SK-N-SH (cell line): Measurements from ENCODE around the gene RILP. TPM values are rescaled to one million over a fixed set of nuclear protein-coding genes. Genes with fewer than 3 reads are reported as not detected.

Experiments used
- CTCF ChIA-PET: fragments of 300-600, 350-600 bp; formaldehyde crosslinking; extraction: SDS; loops from one replicate; lab custom pipeline; 2021; lab: Yijun Ruan, JAX
- POLR2A ChIA-PET: fragments of 350-600 bp; sonication (Branson Sonifier 250); formaldehyde crosslinking; extraction: SDS; loops from one replicate; lab custom pipeline; 2020; ENCODE audit warnings: antibody characterized with exemption, inconsistent platforms; lab: Yijun Ruan, JAX
- DNase-seq: peaks from one replicate; pipeline ENCODE4 v3.0.0; 2012
- H2AFZ ChIP-seq: fragments of 200-600 bp; sonication (generic); 2 replicates; pipeline ENCODE4 v1.8.1; 2016; ENCODE audit warnings: antibody characterized with exemption, mild to moderate bottlenecking, low read depth
- H3F3A ChIP-seq: fragments of 200-600 bp; sonication (generic); replicated peaks from 2 replicates; pipeline ENCODE3; 2016; ENCODE audit warnings: antibody characterized with exemption, mild to moderate bottlenecking; ENCODE audit not compliant: insufficient read depth
- H3K27ac ChIP-seq, 2 experiments: fragments of 200-500 bp in 1 of 2; fragments of 200-600 bp in 1 of 2; sonication (Bioruptor generic) in 1 of 2; sonication (generic), shearing (Covaris generic) in 1 of 2; 2 replicates each; pipeline versions ENCODE4 v1.5.1 to v1.6.1; 2014 to 2016; ENCODE audit warnings: low read depth in 2 of 2, inconsistent platforms in 1 of 2, low read length in 1 of 2, mild to moderate bottlenecking in 1 of 2, mixed read lengths in 1 of 2
- H3K27me3 ChIP-seq: fragments of 200-600 bp; sonication (generic), shearing (Covaris generic); 2 replicates; pipeline ENCODE4 v1.6.1; 2016; ENCODE audit warnings: mixed run types; ENCODE audit not compliant: insufficient read depth
- H3K36me3 ChIP-seq, 2 experiments: fragments of 200-500 bp in 1 of 2; fragments of 200-600 bp in 1 of 2; sonication (Bioruptor generic) in 1 of 2; sonication (generic) in 1 of 2; replicated peaks in 1 of 2; 2 replicates each; pipeline versions ENCODE3 to v1.5.1; 2014 to 2016; ENCODE audit warnings: low read length in 1 of 2, mild to moderate bottlenecking in 1 of 2; ENCODE audit not compliant: insufficient read depth in 2 of 2, control insufficient read depth in 1 of 2
- H3K4me1 ChIP-seq, 2 experiments: fragments of 200-500 bp in 1 of 2; fragments of 200-600 bp in 1 of 2; sonication (Bioruptor generic) in 1 of 2; sonication (generic), shearing (Covaris generic) in 1 of 2; 2 replicates each; pipeline versions ENCODE4 v1.5.1 to v1.6.1; 2014 to 2016; ENCODE audit warnings: low read depth in 1 of 2, low read length in 1 of 2, mixed run types in 1 of 2; ENCODE audit not compliant: insufficient read depth in 2 of 2, control insufficient read depth in 1 of 2
- H3K4me2 ChIP-seq: fragments of 200-600 bp; sonication (generic), shearing (Covaris generic); 2 replicates; pipeline ENCODE4 v1.6.1; 2017; ENCODE audit warnings: mixed run types
- H3K4me3 ChIP-seq, 2 experiments: fragments of 200-500 bp in 1 of 2; fragments of 200-600 bp in 1 of 2; sonication (Bioruptor generic) in 1 of 2; sonication (generic), shearing (Covaris generic) in 1 of 2; 2 replicates each; pipeline versions ENCODE4 v1.5.1 to v1.8.1; 2014 to 2016; ENCODE audit warnings: low read depth in 2 of 2, inconsistent platforms in 1 of 2, low read length in 1 of 2, mild to moderate bottlenecking in 1 of 2, mixed read lengths in 1 of 2, moderate library complexity in 1 of 2
- H3K79me2 ChIP-seq: fragments of 200-600 bp; sonication (generic); 2 replicates; pipeline ENCODE4 v1.8.1; 2017; ENCODE audit warnings: mild to moderate bottlenecking; ENCODE audit not compliant: insufficient read depth
- H3K9ac ChIP-seq: fragments of 200-600 bp; sonication (generic); 2 replicates; pipeline ENCODE4 v1.6.1; 2017; ENCODE audit warnings: mixed run types
- H3K9me2 ChIP-seq: fragments of 200-600 bp; sonication (generic); 2 replicates; pipeline ENCODE4 v1.6.1; 2017; ENCODE audit warnings: mixed run types
- H3K9me3 ChIP-seq: fragments of 200-600 bp; sonication (generic); 2 replicates; pipeline ENCODE4 v1.6.1; 2017; ENCODE audit warnings: mixed run types, mild to moderate bottlenecking, moderate library complexity
- H4K20me1 ChIP-seq: fragments of 200-600 bp; sonication (generic); 2 replicates; pipeline ENCODE4 v1.6.1; 2017; ENCODE audit warnings: mild to moderate bottlenecking, mixed run types; ENCODE audit not compliant: insufficient read depth
- CHD2 ChIP-seq: fragments of 150-350 bp; IDR thresholded peaks from 2 replicates; pipeline ENCODE4 v1.6.1; 2018; ENCODE audit warnings: low read length; ENCODE audit not compliant: partially characterized antibody
- EP300 ChIP-seq, 2 experiments: IDR thresholded peaks; 2 replicates each; pipeline versions ENCODE4 v1.4.0 to v1.6.1; 2012; ENCODE audit warnings: borderline replicate concordance in 1 of 2, low read depth in 1 of 2, low read length in 1 of 2
- EZH2phosphoT487 ChIP-seq: fragments of 200-600 bp; sonication (generic); IDR thresholded peaks from 2 replicates; pipeline ENCODE4 v1.6.1; 2017; ENCODE audit warnings: low read depth, mixed run types, mild to moderate bottlenecking, antibody characterized with exemption, moderate library complexity, borderline replicate concordance
- FOXJ3 ChIP-seq: sonication (generic); formaldehyde crosslinking; IDR thresholded peaks from 2 replicates; pipeline ENCODE4 v1.5.1; 2020; ENCODE audit warnings: mild to moderate bottlenecking, missing genetic modification reagents
- GABPA ChIP-seq: IDR thresholded peaks from 2 replicates; pipeline ENCODE4 v1.4.0; 2012; ENCODE audit warnings: low read depth, mild to moderate bottlenecking
- JUND ChIP-seq: IDR thresholded peaks from 2 replicates; pipeline ENCODE4 v1.4.0; 2012
- MEF2A ChIP-seq: IDR thresholded peaks from 2 replicates; pipeline ENCODE4 v1.4.0; 2012; ENCODE audit warnings: low read depth, borderline replicate concordance
- NFIC ChIP-seq: IDR thresholded peaks from 2 replicates; pipeline ENCODE4 v1.4.0; 2012; ENCODE audit warnings: borderline replicate concordance
- NRF1 ChIP-seq: IDR thresholded peaks from 2 replicates; pipeline ENCODE4 v1.6.1; 2012; ENCODE audit warnings: low read depth, mild to moderate bottlenecking, low read length
- PBX3 ChIP-seq: IDR thresholded peaks from 2 replicates; pipeline ENCODE4; 2012
- POLR2AphosphoS5 ChIP-seq: IDR thresholded peaks from 2 replicates; pipeline ENCODE4 v1.6.1; 2012; ENCODE audit warnings: low read depth, low read length
- RXRA ChIP-seq: IDR thresholded peaks from 2 replicates; pipeline ENCODE4 v1.4.0; 2012; ENCODE audit warnings: low read depth, mild to moderate bottlenecking, borderline replicate concordance
- SIN3A ChIP-seq: IDR thresholded peaks from 2 replicates; pipeline ENCODE4 v1.6.1; 2012; ENCODE audit warnings: low read depth, mild to moderate bottlenecking, low read length, moderate library complexity, borderline replicate concordance
- SMC3 ChIP-seq: IDR thresholded peaks from 2 replicates; pipeline ENCODE4 v1.6.1; 2012; ENCODE audit warnings: low read depth, low read length, improper control_type of control experiment
- USF2 ChIP-seq: fragments of 150-350 bp; IDR thresholded peaks from 2 replicates; pipeline ENCODE4 v1.6.1; 2017; ENCODE audit warnings: antibody characterized with exemption, low read length, low read depth, borderline replicate concordance
- YY1 ChIP-seq: IDR thresholded peaks from 2 replicates; pipeline ENCODE4 v1.4.0; 2012; ENCODE audit warnings: low read depth, mild to moderate bottlenecking
- WGBS: methylation state at CpG from one replicate; pipeline ENCODE4 v1.1.6; 2017; ENCODE audit warnings: low lambda C conversion rate; 5-methylcytosine and 5-hydroxymethylcytosine counted together
- polyA plus RNA-seq, 3 experiments: library from polyadenylated mRNA; depleted of rRNA; stranded (reverse); fragments of >200 nt; gene quantifications; 2 replicates each; pipeline ENCODE4 v1.2.3, GENCODE V29; 2012
- TF ChIP-seq, protein P1 (sequence below): IDR thresholded peaks from 2 replicates; pipeline ENCODE4 v1.4.0; 2012; ENCODE audit warnings: low read depth, borderline replicate concordance
- TF ChIP-seq, protein P2 (sequence below): IDR thresholded peaks from 2 replicates; pipeline ENCODE4 v1.6.1; 2012; ENCODE audit warnings: mild to moderate bottlenecking, low read depth, low read length, moderate library complexity

RILP gene
- polyA plus RNA-seq, 1 of the 3 experiments (the other 2 are of a cell fraction), result 3.8 TPM

DNA sequence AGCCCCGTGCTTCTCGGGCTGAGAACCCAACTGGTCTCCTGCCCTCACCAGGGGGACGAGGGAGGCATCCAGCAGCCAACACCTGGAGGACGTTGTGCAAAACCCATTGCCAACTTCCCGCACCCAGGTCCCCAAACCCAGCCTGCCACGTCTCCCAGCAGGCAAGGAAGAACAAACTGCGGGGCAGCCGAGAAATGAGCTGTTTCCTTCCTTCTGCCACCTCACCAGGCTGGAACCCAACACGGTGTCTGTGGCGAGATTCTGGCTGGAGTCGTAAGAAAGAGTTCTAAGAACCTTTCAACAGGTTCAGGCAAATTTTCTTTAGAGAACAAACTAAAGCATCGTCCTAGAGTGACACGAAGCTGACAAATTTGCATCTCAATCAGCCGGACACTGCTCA, 24.6 kb downstream of the RILP start:
- DNase-seq, result no peak
- H3K9ac ChIP-seq, result no peak overlapping the region
- no peaks in the 10 kb centered on the region for H3K79me2 ChIP-seq
- no peak overlapping the region for H2AFZ ChIP-seq
- no peaks in the 10 kb centered on the region for H3K9me3 ChIP-seq
- TF ChIP-seq CHD2 (no peak), EZH2phosphoT487 (no peak), SMC3 (no peak), EP300 (IDR thresholded peaks at IDR 0.05; ENCODE audit: borderline replicate concordance in 1 of 2, low read depth in 1 of 2, low read length in 1 of 2) (no peak), PBX3 (no peak), YY1 (no peak), SIN3A (no peak), NRF1 (no peak), FOXJ3 (CRISPR knock-in tag) (no peak), MEF2A (no peak), RXRA (no peak), POLR2AphosphoS5 (no peak), NFIC (no peak), JUND (no peak), GABPA (no peak), USF2 (no peak)
- TF ChIP-seq, protein P1, sequence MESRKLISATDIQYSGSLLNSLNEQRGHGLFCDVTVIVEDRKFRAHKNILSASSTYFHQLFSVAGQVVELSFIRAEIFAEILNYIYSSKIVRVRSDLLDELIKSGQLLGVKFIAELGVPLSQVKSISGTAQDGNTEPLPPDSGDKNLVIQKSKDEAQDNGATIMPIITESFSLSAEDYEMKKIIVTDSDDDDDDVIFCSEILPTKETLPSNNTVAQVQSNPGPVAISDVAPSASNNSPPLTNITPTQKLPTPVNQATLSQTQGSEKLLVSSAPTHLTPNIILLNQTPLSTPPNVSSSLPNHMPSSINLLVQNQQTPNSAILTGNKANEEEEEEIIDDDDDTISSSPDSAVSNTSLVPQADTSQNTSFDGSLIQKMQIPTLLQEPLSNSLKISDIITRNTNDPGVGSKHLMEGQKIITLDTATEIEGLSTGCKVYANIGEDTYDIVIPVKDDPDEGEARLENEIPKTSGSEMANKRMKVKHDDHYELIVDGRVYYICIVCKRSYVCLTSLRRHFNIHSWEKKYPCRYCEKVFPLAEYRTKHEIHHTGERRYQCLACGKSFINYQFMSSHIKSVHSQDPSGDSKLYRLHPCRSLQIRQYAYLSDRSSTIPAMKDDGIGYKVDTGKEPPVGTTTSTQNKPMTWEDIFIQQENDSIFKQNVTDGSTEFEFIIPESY, result no peak
- TF ChIP-seq, protein P2, sequence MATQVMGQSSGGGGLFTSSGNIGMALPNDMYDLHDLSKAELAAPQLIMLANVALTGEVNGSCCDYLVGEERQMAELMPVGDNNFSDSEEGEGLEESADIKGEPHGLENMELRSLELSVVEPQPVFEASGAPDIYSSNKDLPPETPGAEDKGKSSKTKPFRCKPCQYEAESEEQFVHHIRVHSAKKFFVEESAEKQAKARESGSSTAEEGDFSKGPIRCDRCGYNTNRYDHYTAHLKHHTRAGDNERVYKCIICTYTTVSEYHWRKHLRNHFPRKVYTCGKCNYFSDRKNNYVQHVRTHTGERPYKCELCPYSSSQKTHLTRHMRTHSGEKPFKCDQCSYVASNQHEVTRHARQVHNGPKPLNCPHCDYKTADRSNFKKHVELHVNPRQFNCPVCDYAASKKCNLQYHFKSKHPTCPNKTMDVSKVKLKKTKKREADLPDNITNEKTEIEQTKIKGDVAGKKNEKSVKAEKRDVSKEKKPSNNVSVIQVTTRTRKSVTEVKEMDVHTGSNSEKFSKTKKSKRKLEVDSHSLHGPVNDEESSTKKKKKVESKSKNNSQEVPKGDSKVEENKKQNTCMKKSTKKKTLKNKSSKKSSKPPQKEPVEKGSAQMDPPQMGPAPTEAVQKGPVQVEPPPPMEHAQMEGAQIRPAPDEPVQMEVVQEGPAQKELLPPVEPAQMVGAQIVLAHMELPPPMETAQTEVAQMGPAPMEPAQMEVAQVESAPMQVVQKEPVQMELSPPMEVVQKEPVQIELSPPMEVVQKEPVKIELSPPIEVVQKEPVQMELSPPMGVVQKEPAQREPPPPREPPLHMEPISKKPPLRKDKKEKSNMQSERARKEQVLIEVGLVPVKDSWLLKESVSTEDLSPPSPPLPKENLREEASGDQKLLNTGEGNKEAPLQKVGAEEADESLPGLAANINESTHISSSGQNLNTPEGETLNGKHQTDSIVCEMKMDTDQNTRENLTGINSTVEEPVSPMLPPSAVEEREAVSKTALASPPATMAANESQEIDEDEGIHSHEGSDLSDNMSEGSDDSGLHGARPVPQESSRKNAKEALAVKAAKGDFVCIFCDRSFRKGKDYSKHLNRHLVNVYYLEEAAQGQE, result no peak
- 92% methylated on average over 9 of the region's 14 CpGs for WGBS
- H3K27me3 ChIP-seq, result no peaks in the 10 kb centered on the region
- no peaks in the 10 kb centered on the region for H3K36me3 ChIP-seq
- no peaks in the 10 kb centered on the region for H3K9me2 ChIP-seq
- H3K4me3 ChIP-seq, result no peak overlapping the region
- H4K20me1 ChIP-seq, result no peaks in the 10 kb centered on the region
- ChIA-PET POLR2A (no interaction called here), CTCF (interaction anchor here (1.0 to 2.1 kb wide), 4 partner anchors 9 to 51 kb away, joined by 3 to 11 read pairs (median 4); partner anchors contain the start of gene RILP)
- H3K27ac ChIP-seq, result no peak overlapping the region
- H3K4me2 ChIP-seq, result no peak overlapping the region
- peaks cover 3 to 13% of the 10 kb centered on the region in 2 experiments; a peak in 2 of 4 replicates for H3K4me1 ChIP-seq
- no peaks in the 10 kb centered on the region for H3F3A ChIP-seq
